Mononuclear cell (primary cell): ENCODE results near the gene LRGUK. TPM values are rescaled to one million over a fixed set of nuclear protein-coding genes. Genes with fewer than 3 reads are reported as not detected.
"Not testable (repeated sequence)": the region's sequence is repeated elsewhere in the genome, so short reads cannot be mapped to it uniquely, and the experiment has no call there.

Experiments
- H3K27me3 ChIP-seq: 2 replicates; pipeline ENCODE4 v1.6.0; 2011; ENCODE audit warnings: low read length, control low read depth; ENCODE audit not compliant: insufficient read depth
- H3K4me1 ChIP-seq: 2 replicates; pipeline ENCODE4 v1.5.1; 2011; ENCODE audit warnings: mild to moderate bottlenecking, low read length, control low read depth; ENCODE audit not compliant: insufficient read depth
- H3K4me3 ChIP-seq: 2 replicates; pipeline ENCODE4 v1.5.1; 2011; ENCODE audit warnings: mild to moderate bottlenecking, low read length, moderate library complexity
- H3K9me3 ChIP-seq: 2 replicates; pipeline ENCODE4 v1.5.1; 2011; ENCODE audit warnings: low read depth, mild to moderate bottlenecking, control low read depth, low read length
- total RNA-seq: library from RNA; depleted of rRNA; stranded (reverse); fragments of >200 nt; gene quantifications from one replicate; pipeline ENCODE4 v1.2.3, GENCODE V29; 2012

The LRGUK gene
- total RNA-seq, 1 donor: 0.94 TPM

- H3K9me3 ChIP-seq: no peaks in the 10 kb centered on the region
- H3K4me1 ChIP-seq: peaks cover 11% of the 10 kb centered on the region
- no peaks in the 10 kb centered on the region for H3K27me3 ChIP-seq
- no peak overlapping the region for H3K4me3 ChIP-seq
Measured at GRCh38 chr7:134212576-134213546, 85.7 kb downstream of the LRGUK start.

- H3K27me3 ChIP-seq: no peaks in the 10 kb centered on the region
- H3K4me3 ChIP-seq: no peak overlapping the region
- H3K9me3 ChIP-seq: no peaks in the 10 kb centered on the region
- no peaks in the 10 kb centered on the region for H3K4me1 ChIP-seq
Measured at GRCh38 chr7:134220236-134220635, 93.1 kb downstream of the LRGUK start.

GRCh38 chr7:134231296-134231695 lies 104.2 kb downstream of the LRGUK start:
- H3K4me3 ChIP-seq, H3K9me3 ChIP-seq, H3K27me3 ChIP-seq, H3K4me1 ChIP-seq: not testable (repeated sequence)

- Histone ChIP-seq H3K4me3 (no peak overlapping the region), H3K27me3 (no peaks in the 10 kb centered on the region), H3K9me3 (no peaks in the 10 kb centered on the region), H3K4me1 (no peaks in the 10 kb centered on the region)
Measured at GRCh38 chr7:134234216-134234615, 107.1 kb downstream of the LRGUK start.

- no peaks in the 10 kb centered on the region for H3K27me3 ChIP-seq
- H3K4me1 ChIP-seq: no peaks in the 10 kb centered on the region
- H3K9me3 ChIP-seq: no peaks in the 10 kb centered on the region
- H3K4me3 ChIP-seq: no peak overlapping the region
Measured at GRCh38 chr7:134245253-134245652, 118.1 kb downstream of the LRGUK start.

- Histone ChIP-seq H3K9me3 (no peaks in the 10 kb centered on the region), H3K4me1 (no peaks in the 10 kb centered on the region), H3K27me3 (no peaks in the 10 kb centered on the region), H3K4me3 (no peak overlapping the region)
Measured at GRCh38 chr7:134246347-134246746, 119.2 kb downstream of the LRGUK start.

- Histone ChIP-seq H3K4me1 (no peaks in the 10 kb centered on the region), H3K9me3 (no peaks in the 10 kb centered on the region), H3K4me3 (no peak overlapping the region), H3K27me3 (no peaks in the 10 kb centered on the region)
Measured at GRCh38 chr7:134246761-134247160, 119.6 kb downstream of the LRGUK start.

GRCh38 chr7:134248196-134248595 lies 121.1 kb downstream of the LRGUK start:
- Histone ChIP-seq H3K9me3 (no peaks in the 10 kb centered on the region), H3K27me3 (no peaks in the 10 kb centered on the region), H3K4me1 (no peaks in the 10 kb centered on the region), H3K4me3 (no peak overlapping the region)

- Histone ChIP-seq H3K27me3 (no peaks in the 10 kb centered on the region), H3K4me3 (no peak overlapping the region), H3K4me1 (no peaks in the 10 kb centered on the region), H3K9me3 (no peaks in the 10 kb centered on the region)
Measured at GRCh38 chr7:134254311-134254710, 127.2 kb downstream of the LRGUK start.

GRCh38 chr7:134255814-134256213 lies 128.7 kb downstream of the LRGUK start:
- H3K4me1 ChIP-seq: no peaks in the 10 kb centered on the region
- no peaks in the 10 kb centered on the region for H3K27me3 ChIP-seq
- H3K9me3 ChIP-seq: no peaks in the 10 kb centered on the region
- no peak overlapping the region for H3K4me3 ChIP-seq

- H3K27me3 ChIP-seq: no peaks in the 10 kb centered on the region
- H3K9me3 ChIP-seq: no peaks in the 10 kb centered on the region
- no peak overlapping the region for H3K4me3 ChIP-seq
- no peaks in the 10 kb centered on the region for H3K4me1 ChIP-seq
Measured at GRCh38 chr7:134262322-134262721, 135.2 kb downstream of the LRGUK start.

GRCh38 chr7:134276951-134277350 lies 149.8 kb downstream of the LRGUK start:
- H3K9me3 ChIP-seq: no peaks in the 10 kb centered on the region
- no peak overlapping the region for H3K4me3 ChIP-seq

GRCh38 chr7:134278502-134279153 lies 151.5 kb downstream of the LRGUK start:
- H3K4me3 ChIP-seq: no peak overlapping the region
- H3K27me3 ChIP-seq: peaks cover 9% of the 10 kb centered on the region
- H3K4me1 ChIP-seq: no peaks in the 10 kb centered on the region

More at GRCh38 chr7:134276951-134277350, 149.8 kb downstream of the LRGUK start:
- H3K4me1 ChIP-seq: no peaks in the 10 kb centered on the region
- peaks cover 15% of the 10 kb centered on the region for H3K27me3 ChIP-seq

GRCh38 chr7:134279336-134279735 lies 152.2 kb downstream of the LRGUK start:
- H3K4me1 ChIP-seq: no peaks in the 10 kb centered on the region
- H3K27me3 ChIP-seq: peaks cover 7% of the 10 kb centered on the region
- no peaks in the 10 kb centered on the region for H3K9me3 ChIP-seq
- H3K4me3 ChIP-seq: no peak overlapping the region

More at GRCh38 chr7:134278502-134279153, 151.5 kb downstream of the LRGUK start:
- no peaks in the 10 kb centered on the region for H3K9me3 ChIP-seq

- Histone ChIP-seq H3K4me1 (no peaks in the 10 kb centered on the region), H3K27me3 (peaks cover 7% of the 10 kb centered on the region), H3K4me3 (no peak overlapping the region), H3K9me3 (no peaks in the 10 kb centered on the region)
Measured at GRCh38 chr7:134279898-134280297, 152.8 kb downstream of the LRGUK start.
